Heart left ventricle (tissue), 16 donors: ENCODE measurements around the gene ADAM15. TPM values are rescaled to one million over a fixed set of nuclear protein-coding genes. Genes with fewer than 3 reads are reported as not detected.

ENCODE experiments used
- ATAC-seq, 4 donors: fragments of 200-7000 bp; cut with Tn5 transposase; one replicate each; pipeline ENCODE4 v1.9.1; 2020 to 2022; ENCODE audit warnings: moderate library complexity in 4 of 4, mild to moderate bottlenecking in 3 of 4, moderate number of reproducible peaks in 1 of 4
- DNase-seq, 5 donors: peaks; one replicate each; pipeline ENCODE4 v3.0.0-alpha.2; 2020
- H3K27ac ChIP-seq, 12 donors: fragments of 200-600 bp; sonication (generic) in 4 of 12; one replicate each; pipeline versions ENCODE4 v1.5.0 to v1.8.0; 2016 to 2022; ENCODE audit warnings: mild to moderate bottlenecking in 2 of 12
- H3K27me3 ChIP-seq, 9 donors: fragments of 200-600 bp; sonication (generic) in 2 of 9; one replicate each; pipeline versions ENCODE4 v1.5.1 to v1.8.0; 2016 to 2022; ENCODE audit warnings: mild to moderate bottlenecking in 3 of 9
- H3K36me3 ChIP-seq, 9 donors: fragments of 200-600 bp; sonication (generic) in 2 of 9; one replicate each; pipeline versions ENCODE4 v1.5.0 to v1.8.0; 2018 to 2022; ENCODE audit warnings: mild to moderate bottlenecking in 2 of 9
- H3K4me1 ChIP-seq, 12 donors: fragments of 200-600 bp; sonication (generic) in 4 of 12; one replicate each; pipeline versions ENCODE4 v1.5.0 to v1.8.0; 2016 to 2022; ENCODE audit warnings: mild to moderate bottlenecking in 3 of 12
- H3K4me3 ChIP-seq, 12 donors: fragments of 200-600 bp; sonication (generic) in 4 of 12; one replicate each; pipeline versions ENCODE4 v1.5.0 to v1.8.0; 2017 to 2022; ENCODE audit warnings: mild to moderate bottlenecking in 9 of 12, moderate library complexity in 4 of 12
- H3K9me3 ChIP-seq, 12 donors: fragments of 200-600 bp; sonication (generic) in 4 of 12; one replicate each; pipeline versions ENCODE4 v1.5.0 to v1.8.0; 2016 to 2022; ENCODE audit warnings: mild to moderate bottlenecking in 1 of 12
- CTCF ChIP-seq, 12 donors: fragments of 200-600 bp; sonication (generic) in 4 of 12; IDR thresholded peaks; one replicate each; pipeline versions ENCODE4 v1.5.0 to v1.8.0; 2018 to 2022; ENCODE audit warnings: antibody characterized with exemption in 12 of 12, mild to moderate bottlenecking in 5 of 12
- POLR2A ChIP-seq, 2 donors: fragments of 450-650 bp; IDR thresholded peaks; one replicate each; pipeline ENCODE4 v1.6.1; 2017; ENCODE audit warnings: antibody characterized with exemption in 2 of 2, mild to moderate bottlenecking in 2 of 2, moderate library complexity in 2 of 2
- WGBS, 4 donors: extraction: QIAGEN DNeasy Blood & Tissue Kit in 2 of 4; methylation state at CpG; one replicate each; pipeline versions ENCODE4 v1.1.5 to v1.1.7; 2013 to 2018; 5-methylcytosine and 5-hydroxymethylcytosine counted together
- intact Hi-C, 10 donors: fragments of 100-400 bp; cut with DNase I; formaldehyde crosslinking; loops; one replicate each; pipeline versions ENCODE4 v1.11.1 to v1.14.2; 2022
- polyA plus RNA-seq, 2 donors: library from polyadenylated mRNA; stranded (reverse); fragments of 200-250 nt; gene quantifications; one replicate each; pipeline ENCODE4 v1.2.3, GENCODE V29; 2013
- total RNA-seq, 9 donors: library from RNA; depleted of rRNA in 2 of 9; stranded (reverse); fragments of >200 nt in 2 of 9; fragmentation: NEBNext Ultra II Directional in 3 of 9; extraction: Animal tissue kit (Norgen Biotek cat#: 25700) in 3 of 9; gene quantifications; one replicate each; pipeline versions ENCODE4 v1.1.0 to v1.2.4, GENCODE V29; 2016 to 2023
- donor health status: ischemic (EF 13 %, LVEDD 7.1; RV severe dilation, severe dysfunction).
- donor health status: healthy with polysubstance abuse.
- donor health status: DM: no; HTN: yes; CAD: no.
- donor health status: DM: no; HTN: no; CAD: no.
- donor health status: ischemic (EF 25% LVEDD 6.9; RV normal size, moderate dysfunction).
- donor health status: ischemic (EF 25% LVEDD 5.7; RV mildly dilated, moderate dysfunction).
- donor health status: healthy.
- donor health status: DM: yes; HTN: yes; CAD: no.
- donor health status: ischemic (EF 35%, LVEDD 5.7; RV mildly dilated, moderate dysfunction).
- donor health status: nonischemic (EF 11% LVEDD 7.7; RV severe dilation, severe dysfunction).
- donor health status: DM: yes; HTN: yes; CAD: no.
- donor health status: PGD.
- donor health status: ischemic (EF 29% LVEDD 5.4; RV normal size, mild dysfunction).
- donor health status: nonischemic (EF 23%, LVEDD 6.1; RV moderate dilation, normal function).

The ADAM15 gene
- total and polyA plus RNA-seq, 11 donors: 55.8 to 199 (median 84.2) TPM

DNA sequence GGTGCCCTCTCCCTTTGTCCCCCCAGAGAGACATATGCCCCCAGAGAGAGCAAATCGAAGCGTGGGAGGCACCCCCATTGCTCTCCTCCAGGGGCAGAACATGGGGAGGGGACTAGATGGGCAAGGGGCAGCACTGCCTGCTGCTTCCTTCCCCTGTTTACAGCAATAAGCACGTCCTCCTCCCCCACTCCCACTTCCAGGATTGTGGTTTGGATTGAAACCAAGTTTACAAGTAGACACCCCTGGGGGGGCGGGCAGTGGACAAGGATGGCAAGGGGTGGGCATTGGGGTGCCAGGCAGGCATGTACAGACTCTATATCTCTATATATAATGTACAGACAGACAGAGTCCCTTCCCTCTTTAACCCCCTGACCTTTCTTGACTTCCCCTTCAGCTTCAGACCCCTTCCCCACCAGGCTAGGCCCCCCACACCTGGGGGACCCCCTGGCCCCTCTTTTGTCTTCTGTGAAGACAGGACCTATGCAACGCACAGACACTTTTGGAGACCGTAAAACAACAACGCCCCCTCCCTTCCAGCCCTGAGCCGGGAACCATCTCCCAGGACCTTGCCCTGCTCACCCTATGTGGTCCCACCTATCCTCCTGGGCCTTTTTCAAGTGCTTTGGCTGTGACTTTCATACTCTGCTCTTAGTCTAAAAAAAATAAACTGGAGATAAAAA lies 35.9 kb downstream of the ADAM15 start:
- TF ChIP-seq POLR2A (IDR thresholded peaks at IDR 0.05) (no peak), CTCF (IDR thresholded peaks at IDR 0.05) (peak in 1 of 12 donors; percentile 13)
- ATAC-seq: no peak
- no peak overlapping the region for H3K27ac ChIP-seq
- no peak overlapping the region for H3K4me3 ChIP-seq
- H3K27me3 ChIP-seq: peaks cover 22 to 25% (median 24%) of the 10 kb centered on the region in 9 donors
- H3K36me3 ChIP-seq: no peaks in the 10 kb centered on the region
- 59 to 70% (median 70%) methylated on average over 7 to 8 of the region's 8 CpGs for WGBS, 4 donors
- DNase-seq: no peak
- intact Hi-C loops: loop anchor here in 2 of 10 donors (10.0 kb wide), 2 partner anchors 122 to 532 kb away; partner anchors contain the start of genes PYGO2 (in 1 of the 2) and UBE2Q1 (in 1 of the 2)
- no peaks in the 10 kb centered on the region for H3K9me3 ChIP-seq
- H3K4me1 ChIP-seq: peaks cover under 1 to 52% (median 29%) of the 10 kb centered on the region in 12 donors

GRCh38 chr1:155091071-155092051 lies 40.2 kb downstream of the ADAM15 start:
- no peak overlapping the region for H3K4me3 ChIP-seq
- H3K36me3 ChIP-seq: no peaks in the 10 kb centered on the region
- 22 to 28% (median 26%) methylated on average over 27 to 29 of the region's 29 CpGs for WGBS, 4 donors
- H3K27me3 ChIP-seq: peaks cover 0 to 5% (median 0%) of the 10 kb centered on the region in 9 donors
- H3K4me1 ChIP-seq: peaks cover 7 to 32% (median 17%) of the 10 kb centered on the region in 12 donors
- no peaks in the 10 kb centered on the region for H3K9me3 ChIP-seq
- intact Hi-C loops: loop anchor here (1.0 to 5.0 kb wide), 5 partner anchors 36 to 78 kb away; partner anchors contain the start of gene EFNA1 (in 9 of the 10)
- H3K27ac ChIP-seq: no peak overlapping the region
- no peak for TF ChIP-seq POLR2A (IDR thresholded peaks at IDR 0.05)
- TF ChIP-seq CTCF (IDR thresholded peaks at IDR 0.05): peak; percentile 95 to 99 (median 98)
- peak; percentile 73 to 91 (median 80) for DNase-seq
- ATAC-seq: peak in 3 of 4 donors; percentile 53 to 70 (median 65)

- H3K27ac ChIP-seq: no peak overlapping the region
- H3K9me3 ChIP-seq: no peaks in the 10 kb centered on the region
- ATAC-seq (no peak), DNase-seq (no peak)
- intact Hi-C loops: loop anchor here in 9 of 10 donors (1.0 to 5.0 kb wide), 3 partner anchors 35 to 75 kb away; partner anchors contain the start of gene EFNA1 (in 9 of the 9)
- H3K36me3 ChIP-seq: no peaks in the 10 kb centered on the region
- H3K4me1 ChIP-seq: peaks cover 7 to 26% (median 17%) of the 10 kb centered on the region in 12 donors
- no peak for TF ChIP-seq POLR2A (IDR thresholded peaks at IDR 0.05)
- WGBS, 4 donors: 85 to 93% (median 88%) methylated on average over 6 of the region's 6 CpGs
- peaks cover 0 to 5% (median 0%) of the 10 kb centered on the region in 9 donors for H3K27me3 ChIP-seq
- no peak overlapping the region for H3K4me3 ChIP-seq
Measured at GRCh38 chr1:155092131-155092530, 41.0 kb downstream of the ADAM15 start.

- intact Hi-C loops: loop anchor here in 9 of 10 donors (1.0 to 5.0 kb wide), 3 partner anchors 35 to 75 kb away; partner anchors contain the start of gene EFNA1 (in 9 of the 9)
- H3K4me3 ChIP-seq: no peak overlapping the region
- H3K27me3 ChIP-seq: peaks cover 0 to 5% (median 0%) of the 10 kb centered on the region in 9 donors
- TF ChIP-seq CTCF (IDR thresholded peaks at IDR 0.05): no peak
- no peaks in the 10 kb centered on the region for H3K36me3 ChIP-seq
- ATAC-seq: no peak
- H3K27ac ChIP-seq: no peak overlapping the region
- 87 to 97% (median 91%) methylated on average over 12 of the region's 12 CpGs for WGBS, 4 donors
- H3K9me3 ChIP-seq: no peaks in the 10 kb centered on the region
- no peak for DNase-seq
- H3K4me1 ChIP-seq: peaks cover 7 to 26% (median 17%) of the 10 kb centered on the region in 12 donors
Measured at GRCh38 chr1:155092641-155093040, 41.5 kb downstream of the ADAM15 start.
